Loucy (cell line): ENCODE results near the gene GLRX2.

ENCODE experiments used
- CTCF ChIP-seq: fragments of 200-600 bp; sonication (generic); conservative IDR thresholded peaks from 2 replicates; pipeline ENCODE4 v1.5.1; 2014; ENCODE audit warnings: mild to moderate bottlenecking, antibody characterized with exemption, low read length
- EZH2phosphoT487 ChIP-seq: fragments of 200-600 bp; IDR thresholded peaks from 2 replicates; pipeline ENCODE4 v1.6.1; 2018; ENCODE audit warnings: antibody characterized with exemption, mild to moderate bottlenecking, moderate library complexity, borderline replicate concordance

GRCh38 chr1:193110246-193110645 is 5.0 kb upstream of the GLRX2 start:
- TF ChIP-seq CTCF (no peak), EZH2phosphoT487 (no peak)
